HT1080 (cell line): ENCODE data around the gene NEUROG1. TPM values are rescaled to one million over a fixed set of nuclear protein-coding genes. Genes with fewer than 3 reads are reported as not detected.

ENCODE experiments used
- DNase-seq: peaks from one replicate; pipeline ENCODE4 v3.0.0-alpha.2; 2015; ENCODE audit warnings: low read depth
- polyA plus RNA-seq, 2 experiments: library from polyadenylated mRNA; depleted of rRNA; stranded (reverse); fragments of >200 nt; gene quantifications; 2 replicates each; pipeline ENCODE4 v1.2.3, GENCODE V29; 2015
- total RNA-seq: library from RNA; depleted of rRNA; stranded (reverse); fragments of >200 nt; shearing (Covaris generic); gene quantifications from 2 replicates; pipeline ENCODE4 v1.2.3, GENCODE V29; 2014; rRNA removed

NEUROG1 gene, protein sequence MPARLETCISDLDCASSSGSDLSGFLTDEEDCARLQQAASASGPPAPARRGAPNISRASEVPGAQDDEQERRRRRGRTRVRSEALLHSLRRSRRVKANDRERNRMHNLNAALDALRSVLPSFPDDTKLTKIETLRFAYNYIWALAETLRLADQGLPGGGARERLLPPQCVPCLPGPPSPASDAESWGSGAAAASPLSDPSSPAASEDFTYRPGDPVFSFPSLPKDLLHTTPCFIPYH
- not detected in 2 replicates for total RNA-seq
- not detected in 2 replicates for polyA plus RNA-seq (2015; cell fraction: cytosol; rRNA removed)
- not detected in 2 replicates for polyA plus RNA-seq (2015; cell fraction: nucleus; rRNA removed)

- DNase-seq, result no peak
Measured at GRCh38 chr5:135535820-135536801, at the start of gene NEUROG1. TSS of gene NEUROG1 (minus strand) at chr5:135535964. CDS start at chr5:135535690, 274 bp downstream.

DNA sequence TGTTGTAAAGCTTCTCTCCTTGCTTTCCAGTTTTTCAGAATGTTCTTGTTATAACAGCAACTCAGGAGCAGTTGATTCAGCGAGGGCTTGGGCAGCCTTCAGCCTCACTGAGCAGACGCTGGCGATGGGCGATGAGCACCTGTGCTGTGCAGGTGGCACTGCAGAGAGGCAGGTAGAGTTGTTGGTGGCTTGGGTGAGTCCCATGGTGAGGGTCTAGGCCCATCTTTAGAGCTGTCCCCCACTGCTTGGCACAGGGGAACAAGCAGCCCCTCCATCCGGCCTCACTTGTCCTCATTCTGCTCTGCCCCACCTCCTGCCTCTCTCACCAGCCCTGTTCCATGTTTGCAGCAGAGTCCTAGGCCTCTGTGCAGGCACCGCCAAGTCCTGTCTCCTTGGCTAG, 49.2 kb upstream of the NEUROG1 start:
- DNase-seq, result no peak

GRCh38 chr5:135584276-135584675, 48.5 kb upstream of the NEUROG1 start:
- DNase-seq, result no peak

DNA sequence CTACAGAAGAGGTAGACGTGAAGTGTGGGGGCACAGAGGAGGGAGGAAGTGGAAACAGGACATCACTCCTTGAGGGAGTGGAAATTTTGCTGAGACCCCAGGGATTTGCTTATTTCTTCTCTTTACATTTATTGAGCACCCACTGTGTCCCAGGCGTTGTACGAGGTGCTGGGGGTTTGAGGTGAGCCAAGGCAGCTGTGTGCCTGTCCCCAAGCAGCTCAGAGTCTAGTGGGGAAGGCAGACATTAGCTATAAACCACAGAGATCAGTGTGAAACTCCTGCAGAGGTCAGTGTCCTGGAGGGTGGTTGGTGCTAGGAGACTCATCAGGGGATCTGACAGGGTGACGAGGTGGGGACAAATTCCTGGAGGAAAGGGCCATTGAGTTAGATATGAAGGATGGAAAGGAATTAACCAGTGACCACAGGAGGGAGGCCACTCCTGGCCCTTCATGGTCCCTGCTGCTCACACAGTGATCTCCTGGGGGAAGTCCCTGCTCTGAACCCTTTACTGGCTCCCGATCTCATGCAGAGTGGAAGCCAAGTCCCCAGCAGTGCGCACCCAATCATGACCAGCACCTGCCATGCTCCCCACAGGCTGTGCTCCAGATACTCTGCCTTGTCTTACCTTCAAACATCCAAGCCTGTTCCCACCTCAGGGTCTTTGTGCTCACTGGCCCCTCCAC, 46.5 kb upstream of the NEUROG1 start:
- DNase-seq, result no peak

DNA sequence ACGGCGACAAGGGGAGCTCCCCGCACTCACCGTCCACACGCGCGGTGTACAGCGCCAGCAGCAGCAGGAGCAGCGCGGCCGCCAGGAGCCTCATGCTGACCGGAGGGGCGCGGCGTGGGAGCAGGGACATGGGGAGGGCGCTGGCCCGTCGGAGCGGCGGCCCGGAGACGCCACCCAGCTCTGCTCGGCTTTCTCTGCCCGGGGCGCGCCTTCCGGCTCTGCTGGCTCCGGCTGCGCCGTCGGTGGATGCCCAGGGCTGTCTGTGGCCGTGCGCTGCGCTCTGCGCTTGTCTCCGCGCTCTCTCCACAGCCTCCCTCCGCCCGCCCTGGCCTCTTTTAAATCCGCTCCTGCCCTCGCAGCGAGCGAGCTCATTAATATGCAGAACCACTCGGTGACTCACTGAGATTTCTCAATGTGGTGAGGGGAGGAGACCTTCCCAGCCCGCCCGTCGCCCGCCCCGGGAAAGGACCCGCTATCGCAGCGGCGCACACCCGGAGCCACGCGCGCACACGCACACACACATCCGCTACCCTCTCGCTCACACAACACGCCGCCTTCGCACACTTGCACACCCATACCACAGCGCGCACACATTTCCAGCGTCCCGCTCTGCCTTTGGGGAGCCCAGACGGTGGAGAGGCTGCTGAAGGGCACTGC, 43.0 kb upstream of the NEUROG1 start, which contains the start of gene CXCL14:
TSS of gene CXCL14 (minus strand) at position 307 of the 657 bp plus-strand sequence. CDS start at position 94, 213 bp downstream.
- no peak for DNase-seq

DNA sequence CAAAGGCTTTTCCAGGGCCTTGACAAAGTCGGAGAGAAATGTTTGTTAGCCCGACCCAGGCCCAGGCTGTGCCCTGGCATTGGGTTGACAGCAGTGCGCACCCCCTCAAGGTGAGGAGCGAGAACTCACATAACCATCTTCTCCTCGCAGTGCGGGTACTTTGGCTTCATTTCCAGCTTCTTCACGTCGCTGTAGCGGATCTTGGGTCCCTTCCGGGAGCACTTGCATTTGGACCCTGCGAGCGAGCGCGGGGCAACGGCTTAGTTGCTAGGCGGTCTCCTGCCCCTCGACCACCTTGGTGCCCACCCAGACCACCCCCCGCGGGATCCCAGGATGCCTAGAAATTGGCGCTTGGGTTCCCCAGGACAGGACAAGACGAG, 42.5 kb upstream of the NEUROG1 start:
- no peak for DNase-seq

DNA sequence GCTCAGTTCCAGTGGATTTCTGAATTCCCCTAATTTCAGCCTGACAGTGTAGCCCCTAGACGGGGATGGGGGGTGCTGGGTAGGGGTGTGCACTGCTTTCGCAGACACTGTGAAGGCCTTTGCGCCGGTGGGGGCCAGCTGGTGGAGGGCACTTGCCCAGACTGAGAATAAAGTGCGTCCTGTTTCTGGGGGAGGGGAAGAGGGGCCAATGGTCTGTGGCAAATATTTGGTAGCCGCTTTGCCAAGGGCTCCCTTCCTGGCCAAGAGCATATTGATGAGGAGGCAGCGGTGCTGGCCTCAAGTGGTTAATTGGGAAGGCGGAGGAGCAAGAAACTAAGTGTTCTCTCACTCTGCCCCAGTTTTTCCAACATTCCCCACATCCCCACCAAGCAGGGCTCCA, 41.7 kb upstream of the NEUROG1 start:
- DNase-seq, result no peak

DNA sequence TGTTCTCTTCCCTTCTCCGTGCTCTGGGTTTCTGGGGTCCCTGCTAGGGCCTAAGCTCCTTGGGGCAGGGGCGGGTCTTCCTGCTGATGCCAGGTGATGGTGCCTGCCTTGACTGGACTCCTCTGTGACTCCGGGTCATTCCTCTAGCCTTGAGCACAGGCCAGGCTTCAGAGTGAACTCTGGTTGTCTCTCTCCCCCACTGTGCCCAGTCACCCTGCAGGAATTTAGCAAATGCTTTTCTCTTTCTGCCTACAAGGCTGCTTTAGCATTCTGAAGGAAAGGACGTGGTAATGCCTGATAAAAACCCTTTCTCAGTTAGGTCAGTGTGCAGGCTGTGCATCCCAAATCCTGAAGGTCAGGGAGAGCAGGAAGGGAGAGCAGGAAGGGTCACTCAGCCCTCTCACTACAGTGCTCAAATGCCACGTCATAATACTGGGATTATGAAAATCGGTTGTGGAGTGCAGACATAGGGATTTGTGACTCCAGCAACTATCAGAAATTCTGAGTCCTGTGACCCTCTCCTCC, 40.4 kb upstream of the NEUROG1 start:
- no peak for DNase-seq

DNA sequence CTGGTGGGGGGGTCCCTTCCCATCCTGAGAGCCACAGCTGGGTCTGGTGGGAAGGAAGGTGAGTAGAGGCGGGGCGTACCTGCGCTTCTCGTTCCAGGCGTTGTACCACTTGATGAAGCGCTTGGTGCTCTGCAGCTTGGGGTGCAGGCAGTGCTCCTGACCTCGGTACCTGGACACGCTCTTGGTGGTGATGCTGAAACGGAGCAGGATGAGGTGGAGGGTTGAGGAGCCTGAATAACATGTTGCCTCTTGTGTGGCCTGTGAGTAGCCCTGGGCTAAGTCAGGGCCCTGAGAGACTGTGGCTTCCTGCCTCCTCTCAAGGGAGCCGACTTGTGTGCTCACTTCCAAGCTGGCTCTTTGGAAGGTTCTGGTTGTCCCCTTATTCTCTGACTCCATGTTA, 38.7 kb upstream of the NEUROG1 start:
- DNase-seq, result no peak

- no peak for DNase-seq
Measured at GRCh38 chr5:135571902-135572301, 36.1 kb upstream of the NEUROG1 start.

GRCh38 chr5:135571066-135571609, 35.4 kb upstream of the NEUROG1 start:
- DNase-seq, result no peak

GRCh38 chr5:135570453-135570764, 34.6 kb upstream of the NEUROG1 start:
- no peak for DNase-seq

GRCh38 chr5:135569755-135570452, 34.1 kb upstream of the NEUROG1 start:
- DNase-seq, result peak; percentile 25

- DNase-seq, result no peak
Measured at GRCh38 chr5:135568923-135569360, 33.2 kb upstream of the NEUROG1 start.

- DNase-seq, result no peak
Measured at GRCh38 chr5:135568246-135568645, 32.5 kb upstream of the NEUROG1 start.

GRCh38 chr5:135567661-135568060, 31.9 kb upstream of the NEUROG1 start:
- no peak for DNase-seq

DNA sequence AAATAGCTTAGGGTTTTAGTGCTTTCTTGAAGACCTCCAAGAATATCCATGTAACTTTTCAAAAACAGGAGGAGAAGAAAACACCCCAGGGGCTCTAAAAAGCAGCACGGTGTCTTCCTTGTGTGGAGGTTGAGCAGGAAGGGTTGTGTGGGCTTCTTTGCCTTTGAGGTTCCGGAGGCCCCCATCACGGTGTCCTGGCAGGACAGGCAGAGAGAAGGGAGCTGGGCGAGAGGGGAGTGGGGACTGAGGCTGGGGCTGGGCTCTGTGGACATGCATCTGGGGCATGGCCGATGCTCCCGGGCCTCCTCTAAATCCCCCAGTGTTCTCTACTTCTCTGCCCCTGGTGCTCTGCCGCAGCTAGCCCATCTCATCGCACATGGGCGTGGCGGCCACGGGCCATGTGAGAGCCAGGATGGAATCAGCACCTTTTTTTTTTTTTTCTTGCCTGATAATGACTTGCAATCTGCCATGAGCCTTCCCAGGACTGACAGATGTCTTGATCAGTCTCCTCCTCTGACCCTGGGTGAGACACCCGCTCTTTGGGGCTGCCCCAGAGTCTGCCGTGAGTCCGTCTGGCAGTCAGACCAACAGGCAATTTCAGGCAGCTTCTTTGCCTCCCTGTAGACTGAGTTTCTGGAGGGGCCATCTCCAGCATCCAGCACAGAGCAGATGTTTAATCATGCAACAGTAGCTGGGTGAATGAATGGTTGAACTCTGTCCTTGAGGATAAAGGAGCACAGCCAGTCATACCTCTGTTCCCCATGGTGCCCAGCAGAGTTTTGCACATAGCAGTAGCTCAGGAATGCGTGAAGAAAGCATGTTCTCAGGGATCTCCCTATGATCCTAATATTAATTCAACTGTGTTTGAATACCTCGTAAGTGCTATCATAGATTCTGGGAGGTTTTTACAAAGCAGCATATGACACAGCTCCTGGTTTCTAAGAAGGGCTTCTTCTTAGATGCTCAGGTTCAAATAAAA, 30.9 kb upstream of the NEUROG1 start:
- DNase-seq, result no peak

GRCh38 chr5:135565725-135566421, 30.1 kb upstream of the NEUROG1 start:
- DNase-seq, result peak; percentile 34
